SU-DHL-6 (cell line): ENCODE data around the gene KIF2C.

Experiments
- EZH2phosphoT487 ChIP-seq: fragments of 200-600 bp; sonication (generic), shearing (Covaris generic); conservative IDR thresholded peaks from 2 replicates; pipeline ENCODE4 v1.6.1; 2018; ENCODE audit warnings: mild to moderate bottlenecking, antibody characterized with exemption, low read length, moderate library complexity, mixed read lengths
- TF ChIP-seq, protein P1 (sequence below): fragments of 200-600 bp; sonication (generic); IDR thresholded peaks from one replicate; pipeline ENCODE4 v1.5.1; 2017; ENCODE audit warnings: antibody characterized with exemption, mild to moderate bottlenecking, low read length, moderate library complexity; ENCODE audit not compliant: insufficient read depth, poor library complexity, severe bottlenecking

DNA sequence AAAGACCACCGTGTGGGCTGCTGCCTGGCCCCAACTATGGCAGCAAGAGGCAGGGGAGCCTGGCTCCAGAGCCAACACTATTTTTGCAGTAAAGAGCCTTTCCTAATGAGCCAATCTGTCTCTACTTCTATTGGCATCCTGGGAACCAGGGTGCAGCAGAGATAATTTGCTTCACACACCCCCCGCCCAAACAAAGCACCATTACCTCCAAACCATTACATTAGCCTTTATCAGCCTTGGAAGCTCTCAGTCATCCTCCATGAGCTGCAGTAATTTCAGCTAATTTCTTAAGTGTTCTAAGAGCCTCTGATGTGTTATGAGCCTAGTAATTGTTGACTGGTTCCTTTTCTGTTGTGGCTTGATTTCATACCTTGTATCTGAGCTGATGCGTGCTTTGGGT lies 43.5 kb upstream of the KIF2C start:
- TF ChIP-seq, protein P1, sequence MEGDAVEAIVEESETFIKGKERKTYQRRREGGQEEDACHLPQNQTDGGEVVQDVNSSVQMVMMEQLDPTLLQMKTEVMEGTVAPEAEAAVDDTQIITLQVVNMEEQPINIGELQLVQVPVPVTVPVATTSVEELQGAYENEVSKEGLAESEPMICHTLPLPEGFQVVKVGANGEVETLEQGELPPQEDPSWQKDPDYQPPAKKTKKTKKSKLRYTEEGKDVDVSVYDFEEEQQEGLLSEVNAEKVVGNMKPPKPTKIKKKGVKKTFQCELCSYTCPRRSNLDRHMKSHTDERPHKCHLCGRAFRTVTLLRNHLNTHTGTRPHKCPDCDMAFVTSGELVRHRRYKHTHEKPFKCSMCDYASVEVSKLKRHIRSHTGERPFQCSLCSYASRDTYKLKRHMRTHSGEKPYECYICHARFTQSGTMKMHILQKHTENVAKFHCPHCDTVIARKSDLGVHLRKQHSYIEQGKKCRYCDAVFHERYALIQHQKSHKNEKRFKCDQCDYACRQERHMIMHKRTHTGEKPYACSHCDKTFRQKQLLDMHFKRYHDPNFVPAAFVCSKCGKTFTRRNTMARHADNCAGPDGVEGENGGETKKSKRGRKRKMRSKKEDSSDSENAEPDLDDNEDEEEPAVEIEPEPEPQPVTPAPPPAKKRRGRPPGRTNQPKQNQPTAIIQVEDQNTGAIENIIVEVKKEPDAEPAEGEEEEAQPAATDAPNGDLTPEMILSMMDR = no peak
- no peak for TF ChIP-seq EZH2phosphoT487
